GM23248 (cell line): ENCODE results near the gene ADCY7.

Source experiments
- EZH2 ChIP-seq: fragments of 200-600 bp; sonication (generic); IDR thresholded peaks from 2 replicates; pipeline ENCODE4 v1.6.1; 2018; ENCODE audit warnings: antibody characterized with exemption, mild to moderate bottlenecking; ENCODE audit not compliant: insufficient read depth, poor library complexity, severe bottlenecking
- EZH2phosphoT487 ChIP-seq: fragments of 200-600 bp; sonication (generic); IDR thresholded peaks from 2 replicates; pipeline ENCODE4 v1.6.1; 2018; ENCODE audit warnings: antibody characterized with exemption, moderate library complexity, mild to moderate bottlenecking, low read depth; ENCODE audit not compliant: insufficient read depth

- TF ChIP-seq EZH2, result no peak
- no peak for TF ChIP-seq EZH2phosphoT487
These were observed 15.1 kb downstream of the ADCY7 start for GRCh38 chr16:50281391-50282009.
